NB4 (cell line): Measurements from ENCODE around the gene NEIL3.

Source experiments
- MAX ChIP-seq: IDR thresholded peaks from 2 replicates; pipeline ENCODE4 v1.6.1; 2011; ENCODE audit warnings: low read depth, low read length
- POLR2A ChIP-seq: IDR thresholded peaks from 2 replicates; pipeline ENCODE4 v1.6.1; 2011; ENCODE audit warnings: mild to moderate bottlenecking; ENCODE audit not compliant: insufficient read length; ENCODE audit errors: extremely low read depth
- TF ChIP-seq, protein P1 (sequence below): IDR thresholded peaks from one replicate; pipeline ENCODE4 v1.5.1; 2012; ENCODE audit warnings: low read depth, low read length

GRCh38 chr4:177369372-177369771 is 59.7 kb downstream of the NEIL3 start:
- TF ChIP-seq, protein P1, sequence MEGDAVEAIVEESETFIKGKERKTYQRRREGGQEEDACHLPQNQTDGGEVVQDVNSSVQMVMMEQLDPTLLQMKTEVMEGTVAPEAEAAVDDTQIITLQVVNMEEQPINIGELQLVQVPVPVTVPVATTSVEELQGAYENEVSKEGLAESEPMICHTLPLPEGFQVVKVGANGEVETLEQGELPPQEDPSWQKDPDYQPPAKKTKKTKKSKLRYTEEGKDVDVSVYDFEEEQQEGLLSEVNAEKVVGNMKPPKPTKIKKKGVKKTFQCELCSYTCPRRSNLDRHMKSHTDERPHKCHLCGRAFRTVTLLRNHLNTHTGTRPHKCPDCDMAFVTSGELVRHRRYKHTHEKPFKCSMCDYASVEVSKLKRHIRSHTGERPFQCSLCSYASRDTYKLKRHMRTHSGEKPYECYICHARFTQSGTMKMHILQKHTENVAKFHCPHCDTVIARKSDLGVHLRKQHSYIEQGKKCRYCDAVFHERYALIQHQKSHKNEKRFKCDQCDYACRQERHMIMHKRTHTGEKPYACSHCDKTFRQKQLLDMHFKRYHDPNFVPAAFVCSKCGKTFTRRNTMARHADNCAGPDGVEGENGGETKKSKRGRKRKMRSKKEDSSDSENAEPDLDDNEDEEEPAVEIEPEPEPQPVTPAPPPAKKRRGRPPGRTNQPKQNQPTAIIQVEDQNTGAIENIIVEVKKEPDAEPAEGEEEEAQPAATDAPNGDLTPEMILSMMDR: no peak
- no peak for TF ChIP-seq POLR2A
- no peak for TF ChIP-seq MAX
